B cell (primary cell): ENCODE data around the gene ITGA5. TPM values are rescaled to one million over a fixed set of nuclear protein-coding genes. Genes with fewer than 3 reads are reported as not detected.

Experiments used
- ATAC-seq: fragments of 200-7000 bp; cut with Tn5 transposase; one replicate; pipeline ENCODE4 v1.10.0; 2021; ENCODE audit warnings: low read depth, mild to moderate bottlenecking, moderate number of reproducible peaks, moderate library complexity
- CTCF ChIA-PET: fragments of 350-600 bp; sonication (Branson Sonifier 250); formaldehyde crosslinking; loops from one replicate; lab custom pipeline; 2021; ENCODE audit warnings: antibody characterized with exemption, inconsistent platforms; lab: Charles Lee
- POLR2A ChIA-PET: fragments of 350-600 bp; sonication (Branson Sonifier 250); formaldehyde crosslinking; loops from one replicate; lab custom pipeline; 2021; ENCODE audit warnings: antibody characterized with exemption; lab: Charles Lee
- DNase-seq: peaks from one replicate; pipeline ENCODE4 v3.0.0; 2013
- H2AFZ ChIP-seq: 2 replicates; pipeline ENCODE4 v1.6.1; 2012; ENCODE audit warnings: mild to moderate bottlenecking, low read depth, low read length; ENCODE audit not compliant: insufficient read depth, poor library complexity, severe bottlenecking
- H3K27ac ChIP-seq, 2 donors: 1 replicate in 1 of 2; 2 replicates in 1 of 2; pipeline ENCODE4 v1.5.1; 2012 to 2013; ENCODE audit warnings: low read length in 2 of 2, mild to moderate bottlenecking in 2 of 2, moderate library complexity in 1 of 2
- H3K27me3 ChIP-seq, 4 experiments: fragments of 200-600 bp in 1 of 4; sonication (generic) in 1 of 4; replicated peaks in 1 of 4; 1 replicate in 2 of 4; 2 replicates in 2 of 4; pipeline versions ENCODE4 v1.6.1 to v1.7.0; 2013 to 2016; ENCODE audit warnings: low read length in 3 of 4, mild to moderate bottlenecking in 2 of 4, mixed read lengths in 1 of 4, moderate library complexity in 1 of 4; ENCODE audit not compliant: insufficient read depth in 4 of 4, control insufficient read depth in 3 of 4; ENCODE audit errors: control extremely low read depth in 1 of 4
- H3K36me3 ChIP-seq, 2 experiments: replicated peaks in 1 of 2; 1 replicate in 1 of 2; 2 replicates in 1 of 2; pipeline versions ENCODE4 v1.6.1 to v1.7.1; 2013; ENCODE audit warnings: low read length in 1 of 2; ENCODE audit not compliant: insufficient read depth in 2 of 2, control insufficient read depth in 1 of 2; ENCODE audit errors: control extremely low read depth in 1 of 2, extremely low read depth in 1 of 2
- H3K4me1 ChIP-seq, 2 donors: fragments of 200-600 bp in 1 of 2; sonication (generic) in 1 of 2; 1 replicate in 1 of 2; 2 replicates in 1 of 2; pipeline versions ENCODE4 v1.5.1 to v1.6.1; 2013 to 2017; ENCODE audit warnings: low read length in 2 of 2; ENCODE audit not compliant: control insufficient read depth in 2 of 2, insufficient read depth in 2 of 2
- H3K4me2 ChIP-seq: replicated peaks from 2 replicates; pipeline ENCODE3; 2012; ENCODE audit warnings: mild to moderate bottlenecking, low read depth, low read length; ENCODE audit not compliant: poor library complexity, severe bottlenecking
- H3K4me3 ChIP-seq, 5 experiments: fragments of 200-600 bp in 1 of 5; sonication (generic) in 1 of 5; 1 replicate in 3 of 5; 2 replicates in 2 of 5; pipeline versions ENCODE4 v1.5.1 to v1.7.0; 2011 to 2016; ENCODE audit warnings: low read length in 4 of 5, mild to moderate bottlenecking in 4 of 5, low read depth in 2 of 5, control low read depth in 1 of 5, moderate library complexity in 1 of 5; ENCODE audit not compliant: insufficient read depth in 1 of 5; ENCODE audit errors: control extremely low read depth in 1 of 5, extremely low read depth in 1 of 5
- H3K79me2 ChIP-seq: fragments of 200-600 bp; sonication (generic); one replicate; pipeline ENCODE4 v1.6.0; 2016; ENCODE audit warnings: low read length; ENCODE audit not compliant: control insufficient read depth, insufficient read depth
- H3K9ac ChIP-seq: fragments of 200-600 bp; sonication (generic); 2 replicates; pipeline ENCODE4 v1.6.1; 2017; ENCODE audit warnings: mild to moderate bottlenecking, low read length, moderate library complexity
- H3K9me3 ChIP-seq, 3 donors: one replicate each; pipeline versions ENCODE4 v1.6.1 to v1.7.1; 2013; ENCODE audit warnings: low read length in 2 of 3; ENCODE audit not compliant: control insufficient read depth in 2 of 3, insufficient read depth in 1 of 3; ENCODE audit errors: control extremely low read depth in 1 of 3
- H4K20me1 ChIP-seq: 2 replicates; pipeline ENCODE4 v1.6.0; 2012; ENCODE audit warnings: mild to moderate bottlenecking, low read length; ENCODE audit not compliant: insufficient read depth, control insufficient read depth, poor library complexity, severe bottlenecking
- H3K27ac Mint-ChIP-seq: one replicate; pipeline ENCODE4 v1.8.0; 2021; ENCODE audit warnings: mixed read lengths
- H3K27me3 Mint-ChIP-seq: one replicate; pipeline ENCODE4 v1.8.0; 2021; ENCODE audit warnings: mixed read lengths
- H3K4me1 Mint-ChIP-seq: one replicate; pipeline ENCODE4 v1.8.0; 2021; ENCODE audit warnings: mixed read lengths
- H3K4me3 Mint-ChIP-seq: one replicate; pipeline ENCODE4 v1.8.0; 2021; ENCODE audit warnings: mixed read lengths
- H3K9me3 Mint-ChIP-seq: one replicate; pipeline ENCODE4 v1.8.0; 2022; ENCODE audit warnings: mixed read lengths; ENCODE audit not compliant: insufficient read depth
- EZH2 ChIP-seq: IDR thresholded peaks from 2 replicates; pipeline ENCODE4 v1.6.1; 2012; ENCODE audit warnings: borderline replicate concordance, low read depth, mild to moderate bottlenecking, moderate library complexity, low read length; ENCODE audit not compliant: insufficient read depth, poor library complexity, severe bottlenecking
- WGBS: methylation state at CpG from one replicate; pipeline ENCODE4 v1.1.5; 2013; ENCODE audit warnings: missing lambda C conversion rate; ENCODE audit not compliant: insufficient coverage; 5-methylcytosine and 5-hydroxymethylcytosine counted together
- intact Hi-C: fragments of 100-400 bp; cut with micrococcal nuclease; formaldehyde crosslinking; loops from one replicate; pipeline ENCODE4 v1.10.0; 2022
- polyA plus RNA-seq: library from polyadenylated mRNA; depleted of rRNA; stranded (reverse); fragments of >200 nt; gene quantifications from 2 replicates; pipeline ENCODE4 v1.2.3, GENCODE V29; 2012
- total RNA-seq, 2 donors: library from RNA; stranded (reverse); fragments of 120-200 nt in 1 of 2; gene quantifications; 1 replicate in 1 of 2; 2 replicates in 1 of 2; pipeline versions ENCODE4 v1.2.3 to v1.2.4, GENCODE V29; 2013 to 2022
- TF ChIP-seq, protein P1 (sequence below): fragments of 200-600 bp; IDR thresholded peaks from one replicate; pipeline ENCODE4 v1.8.0; 2022; ENCODE audit warnings: antibody characterized with exemption, mild to moderate bottlenecking

The ITGA5 gene
- total and polyA plus RNA-seq, 2 donors (not counting 1 experiment from before 2014, with no cell fraction given): 3.6 to 6.1 TPM

DNA sequence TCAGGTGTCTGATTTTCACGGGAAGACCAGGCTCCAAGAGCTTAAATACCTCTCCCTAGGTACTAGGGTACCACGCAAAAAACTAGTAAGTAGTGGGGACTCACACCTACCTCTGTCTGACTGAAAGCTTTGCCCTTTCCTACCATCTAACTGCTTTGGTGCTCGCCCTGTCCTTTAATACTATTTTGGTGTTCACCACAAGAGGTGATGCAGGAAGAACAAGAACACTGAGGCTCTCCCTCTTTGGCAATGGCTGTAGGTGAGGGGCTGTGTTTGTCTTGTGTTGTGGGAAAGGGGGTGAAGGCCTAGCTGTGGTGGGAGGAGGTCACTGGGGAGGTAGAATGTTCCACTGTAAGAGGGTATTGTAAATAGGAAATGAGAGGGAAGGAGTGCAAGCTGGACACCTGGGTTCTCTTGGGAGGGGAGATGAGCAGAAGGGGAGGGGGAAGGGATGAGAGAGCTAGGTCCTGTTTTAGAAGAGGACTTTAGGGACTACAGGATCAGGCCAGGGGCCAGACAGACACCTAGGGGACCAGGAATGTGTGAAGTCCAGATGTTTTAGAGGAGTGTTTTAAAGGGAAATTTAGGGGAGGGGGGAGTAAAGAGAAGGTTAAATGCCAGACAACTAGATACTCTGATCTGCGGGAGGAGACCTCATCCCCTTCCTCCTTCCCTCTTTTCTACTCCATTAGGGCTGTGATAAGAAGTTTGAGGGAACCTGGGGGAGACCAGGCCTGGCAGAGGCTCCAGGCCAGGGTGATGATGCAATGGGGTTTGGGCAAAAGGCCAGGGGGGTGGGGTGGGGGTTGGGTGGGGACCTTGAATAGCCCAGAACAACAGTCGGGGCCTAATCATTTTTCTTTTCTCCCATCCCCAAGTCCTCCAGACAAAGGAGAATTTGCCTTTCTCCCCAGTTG is 2.1 kb downstream of the ITGA5 start:
- H3K27ac Mint-ChIP-seq: peak overlapping the region; percentile 56
- H3K4me1 ChIP-seq: peaks cover 75 to 82% of the 10 kb centered on the region in 2 donors
- ChIA-PET POLR2A (no interaction called here), CTCF (interaction anchor here (0.9 to 14.7 kb wide), 7 partner anchors 11 to 122 kb away, joined by 3 to 297 read pairs (median 3); partner anchors contain the start of gene NCKAP1L)
- H3K27me3 Mint-ChIP-seq: peaks cover 8% of the 10 kb centered on the region
- peaks cover 7% of the 10 kb centered on the region for H3K79me2 ChIP-seq
- 60% methylated on average over 1 of the region's 5 CpGs for WGBS
- H3K4me1 Mint-ChIP-seq: peaks cover 72% of the 10 kb centered on the region
- intact Hi-C loops: no loop called here
- H2AFZ ChIP-seq: peak overlapping the region; percentile 30
- H3K4me3 Mint-ChIP-seq: peak overlapping the region; percentile 84
- ATAC-seq: no peak
- H3K27me3 ChIP-seq: peaks cover 0 to 19% (median 7%) of the 10 kb centered on the region in 4 experiments
- TF ChIP-seq, protein P1, sequence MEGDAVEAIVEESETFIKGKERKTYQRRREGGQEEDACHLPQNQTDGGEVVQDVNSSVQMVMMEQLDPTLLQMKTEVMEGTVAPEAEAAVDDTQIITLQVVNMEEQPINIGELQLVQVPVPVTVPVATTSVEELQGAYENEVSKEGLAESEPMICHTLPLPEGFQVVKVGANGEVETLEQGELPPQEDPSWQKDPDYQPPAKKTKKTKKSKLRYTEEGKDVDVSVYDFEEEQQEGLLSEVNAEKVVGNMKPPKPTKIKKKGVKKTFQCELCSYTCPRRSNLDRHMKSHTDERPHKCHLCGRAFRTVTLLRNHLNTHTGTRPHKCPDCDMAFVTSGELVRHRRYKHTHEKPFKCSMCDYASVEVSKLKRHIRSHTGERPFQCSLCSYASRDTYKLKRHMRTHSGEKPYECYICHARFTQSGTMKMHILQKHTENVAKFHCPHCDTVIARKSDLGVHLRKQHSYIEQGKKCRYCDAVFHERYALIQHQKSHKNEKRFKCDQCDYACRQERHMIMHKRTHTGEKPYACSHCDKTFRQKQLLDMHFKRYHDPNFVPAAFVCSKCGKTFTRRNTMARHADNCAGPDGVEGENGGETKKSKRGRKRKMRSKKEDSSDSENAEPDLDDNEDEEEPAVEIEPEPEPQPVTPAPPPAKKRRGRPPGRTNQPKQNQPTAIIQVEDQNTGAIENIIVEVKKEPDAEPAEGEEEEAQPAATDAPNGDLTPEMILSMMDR: no peak
- TF ChIP-seq EZH2: no peak
- H3K27ac ChIP-seq: peak overlapping the region; percentile 7 to 26
- peak overlapping the region; percentile 90 for H3K4me2 ChIP-seq
- H3K9me3 Mint-ChIP-seq: no peaks in the 10 kb centered on the region
- H4K20me1 ChIP-seq: no peaks in the 10 kb centered on the region
- H3K9me3 ChIP-seq: no peaks in the 10 kb centered on the region
- DNase-seq: no peak
- H3K36me3 ChIP-seq: no peaks in the 10 kb centered on the region
- H3K4me3 ChIP-seq: peak overlapping the region in 1 of 5 experiments; percentile 67
- H3K9ac ChIP-seq: no peak overlapping the region
